Occipital lobe (tissue), 2 donors: ENCODE data around the gene ANKZF1. TPM values are rescaled to one million over a fixed set of nuclear protein-coding genes. Genes with fewer than 3 reads are reported as not detected.
"Not testable (repeated sequence)": the region's sequence is repeated elsewhere in the genome, so short reads cannot be mapped to it uniquely, and the experiment has no call there.

Experiments
- DNase-seq: peaks from one replicate; lab custom pipeline; 2025; lab: John Stamatoyannopoulos, UW
- total RNA-seq: library from RNA; depleted of rRNA; stranded (reverse); fragments of >200 nt; gene quantifications from one replicate; pipeline ENCODE4 v1.2.3, GENCODE V29; 2014

The ANKZF1 gene
- 40.4 TPM for total RNA-seq

- peak; percentile 99 for DNase-seq
Observed at GRCh38 chr2:219229305-219230058, at the start of gene ANKZF1, which contains the start of gene ATG9A. ANKZF1 (plus strand) TSS chr2:219229806; CDS start chr2:219230258, 452 bp downstream. ATG9A (minus strand) TSS chr2:219229636; CDS start chr2:219228024, 1,612 bp downstream.

GRCh38 chr2:219180961-219181360, 48.6 kb upstream of the ANKZF1 start:
- no peak for DNase-seq

GRCh38 chr2:219181531-219181930, 48.1 kb upstream of the ANKZF1 start:
- no peak for DNase-seq

GRCh38 chr2:219182331-219183150, 47.1 kb upstream of the ANKZF1 start:
- no peak for DNase-seq

GRCh38 chr2:219183151-219183772, 46.3 kb upstream of the ANKZF1 start:
- no peak for DNase-seq

- no peak for DNase-seq
Observed at GRCh38 chr2:219184121-219184520, 45.5 kb upstream of the ANKZF1 start.

- no peak for DNase-seq
Observed at GRCh38 chr2:219186754-219187456, 42.7 kb upstream of the ANKZF1 start.

- no peak for DNase-seq
Observed at GRCh38 chr2:219197388-219197787, 32.2 kb upstream of the ANKZF1 start.

- DNase-seq, result no peak
Observed at GRCh38 chr2:219198974-219199373, 30.6 kb upstream of the ANKZF1 start.

- DNase-seq, result no peak
Observed at GRCh38 chr2:219199470-219200211, 30.0 kb upstream of the ANKZF1 start.

- not testable (repeated sequence) for DNase-seq
Observed at GRCh38 chr2:219200502-219201326, 28.9 kb upstream of the ANKZF1 start.

- not testable (repeated sequence) for DNase-seq
Observed at GRCh38 chr2:219201331-219201730, 28.3 kb upstream of the ANKZF1 start.

- no peak for DNase-seq
Observed at GRCh38 chr2:219204425-219205164, 25.0 kb upstream of the ANKZF1 start.

- DNase-seq, result no peak
Observed at GRCh38 chr2:219205165-219205538, 24.5 kb upstream of the ANKZF1 start.

GRCh38 chr2:219205981-219206327, 23.7 kb upstream of the ANKZF1 start:
- no peak for DNase-seq

GRCh38 chr2:219206328-219207133, 23.1 kb upstream of the ANKZF1 start, which contains the start of gene ZFAND2B:
ZFAND2B (plus strand) TSS chr2:219206782; CDS start chr2:219206988, 206 bp downstream.
- peak; percentile 91 for DNase-seq

- DNase-seq, result no peak
Observed at GRCh38 chr2:219207134-219207883, 22.3 kb upstream of the ANKZF1 start.
